H1 (cell line): ENCODE results near the gene ADD1. TPM values are rescaled to one million over a fixed set of nuclear protein-coding genes. Genes with fewer than 3 reads are reported as not detected.

Source experiments
- BACH1 ChIP-seq: IDR thresholded peaks from 2 replicates; pipeline ENCODE4 v1.6.1; 2012; ENCODE audit warnings: low read length, improper control_type of control experiment
- CBX5 ChIP-seq: fragments of 300-800, 300-1000 bp; sonication (generic); IDR thresholded peaks from 2 replicates; pipeline ENCODE4 v1.7.1; 2016; ENCODE audit warnings: antibody characterized with exemption, low read length, low read depth
- CBX8 ChIP-seq: fragments of 300-800, 300-1000 bp; sonication (generic); IDR thresholded peaks from 2 replicates; pipeline ENCODE4 v1.7.1; 2016; ENCODE audit warnings: low read depth, low read length, borderline replicate concordance
- CEBPB ChIP-seq: IDR thresholded peaks from 2 replicates; pipeline ENCODE4 v1.6.1; 2012; ENCODE audit warnings: low read depth, low read length
- CHD2 ChIP-seq: IDR thresholded peaks from 2 replicates; pipeline ENCODE4 v1.6.1; 2012; ENCODE audit warnings: low read length, improper control_type of control experiment
- EZH2 ChIP-seq: fragments of 200-600 bp; sonication (generic); IDR thresholded peaks from 2 replicates; pipeline ENCODE4 v1.7.1; 2012; ENCODE audit warnings: low read depth, mild to moderate bottlenecking, moderate library complexity, low read length, inconsistent platforms; ENCODE audit not compliant: severe bottlenecking
- FOSL1 ChIP-seq: IDR thresholded peaks from 2 replicates; pipeline ENCODE4 v1.6.1; 2011; ENCODE audit warnings: mild to moderate bottlenecking, low read depth, low read length, moderate library complexity; ENCODE audit not compliant: insufficient read depth
- HDAC2 ChIP-seq, 2 experiments: fragments of 300-600 bp in 1 of 2; sonication (generic) in 1 of 2; IDR thresholded peaks; 2 replicates each; pipeline ENCODE4 v1.6.1; 2011 to 2012; ENCODE audit warnings: low read depth in 2 of 2, low read length in 2 of 2, mild to moderate bottlenecking in 2 of 2, moderate library complexity in 2 of 2, borderline replicate concordance in 1 of 2, inconsistent platforms in 1 of 2
- HDAC6 ChIP-seq: IDR thresholded peaks from one replicate; pipeline ENCODE4 v1.7.1; 2012; ENCODE audit warnings: low read depth, mild to moderate bottlenecking, inconsistent platforms, low read length, moderate library complexity
- JUN ChIP-seq: IDR thresholded peaks from 2 replicates; pipeline ENCODE4 v1.6.1; 2011; ENCODE audit warnings: low read depth, mild to moderate bottlenecking, improper control_type of control experiment, low read length
- JUND ChIP-seq: IDR thresholded peaks from 2 replicates; pipeline ENCODE4 v1.6.1; 2011; ENCODE audit warnings: mild to moderate bottlenecking, improper control_type of control experiment, low read length
- KDM4A ChIP-seq: IDR thresholded peaks from one replicate; pipeline ENCODE4 v1.7.1; 2012; ENCODE audit warnings: low read depth, mild to moderate bottlenecking, moderate library complexity, low read length, inconsistent platforms; ENCODE audit not compliant: severe bottlenecking
- MAFK ChIP-seq: IDR thresholded peaks from 2 replicates; pipeline ENCODE4 v1.6.1; 2012; ENCODE audit warnings: low read depth, mild to moderate bottlenecking, improper control_type of control experiment, low read length
- POLR2AphosphoS5 ChIP-seq: IDR thresholded peaks from 2 replicates; pipeline ENCODE4 v1.6.1; 2011; ENCODE audit warnings: low read depth, low read length
- POU5F1 ChIP-seq: IDR thresholded peaks from 2 replicates; pipeline ENCODE4 v1.6.1; 2011; ENCODE audit warnings: low read depth, mild to moderate bottlenecking, low read length, moderate library complexity
- RAD21 ChIP-seq, 2 experiments: IDR thresholded peaks in 1 of 2; conservative IDR thresholded peaks in 1 of 2; 2 replicates each; pipeline ENCODE4 v1.6.1; 2011; ENCODE audit warnings: low read depth in 2 of 2, low read length in 2 of 2, improper control_type of control experiment in 1 of 2, inconsistent platforms in 1 of 2, mild to moderate bottlenecking in 1 of 2, moderate library complexity in 1 of 2
- RBBP5 ChIP-seq: IDR thresholded peaks from 2 replicates; pipeline ENCODE4 v1.7.1; 2012; ENCODE audit warnings: low read depth, mild to moderate bottlenecking, inconsistent platforms, low read length, moderate library complexity, borderline replicate concordance
- RXRA ChIP-seq: IDR thresholded peaks from 2 replicates; pipeline ENCODE4 v1.6.1; 2011; ENCODE audit warnings: low read depth, mild to moderate bottlenecking, low read length, moderate library complexity; ENCODE audit not compliant: insufficient read depth
- SIRT6 ChIP-seq: IDR thresholded peaks from one replicate; pipeline ENCODE4 v1.7.1; 2012; ENCODE audit warnings: low read length, inconsistent platforms
- SIX5 ChIP-seq: IDR thresholded peaks from 2 replicates; pipeline ENCODE4 v1.6.1; 2011; ENCODE audit warnings: mild to moderate bottlenecking, low read depth, low read length
- SP1 ChIP-seq: IDR thresholded peaks from 2 replicates; pipeline ENCODE4 v1.6.1; 2011; ENCODE audit warnings: low read depth, low read length
- TBP ChIP-seq: IDR thresholded peaks from 2 replicates; pipeline ENCODE4 v1.6.1; 2011; ENCODE audit warnings: low read depth, low read length, improper control_type of control experiment
- TCF12 ChIP-seq: IDR thresholded peaks from 2 replicates; pipeline ENCODE4 v1.6.1; 2011; ENCODE audit warnings: low read depth, mild to moderate bottlenecking, low read length
- polyA plus RNA-seq, 7 experiments: library from polyadenylated mRNA; depleted of rRNA in 3 of 7; stranded (reverse) in 5 of 7; unstranded in 2 of 7; fragments of >200 nt in 5 of 7; fragments of 200-250 nt in 2 of 7; gene quantifications; 1 replicate in 5 of 7; 2 replicates in 1 of 7; 4 replicates in 1 of 7; pipeline versions ENCODE4 v1.2.1 to v1.2.3, GENCODE V29; 2011 to 2013; ENCODE audit warnings: missing spikeins in 2 of 7, mixed read lengths in 2 of 7
- total RNA-seq: library from RNA; stranded (reverse); fragmentation: NEBNext Ultra II Directional; extraction: Animal tissue kit (Norgen Biotek cat#: 25700); gene quantifications from 2 replicates; pipeline ENCODE4 v1.2.1, GENCODE V29; 2021
- TF ChIP-seq, protein P1 (sequence below): IDR thresholded peaks from 2 replicates; pipeline ENCODE4 v1.6.1; 2011; ENCODE audit warnings: low read length, improper control_type of control experiment

The ADD1 gene
- total and polyA plus RNA-seq, 2 of the 8 experiments (the other 6 are each of a cell fraction or from before 2014, with no cell fraction given): 113 to 143 TPM

GRCh38 chr4:2843263-2843940 is at the start of gene ADD1 (continued):
- TF ChIP-seq EZH2: no peak
- TF ChIP-seq POU5F1: no peak
- TF ChIP-seq TCF12: no peak
- no peak for TF ChIP-seq CBX8
- no peak for TF ChIP-seq HDAC6
- TF ChIP-seq POLR2AphosphoS5: no peak
- no peak for TF ChIP-seq RAD21 (IDR thresholded peaks at IDR 0.05 in 1 of 2, conservative IDR thresholded peaks at IDR 0.05 in 1 of 2; ENCODE audit: low read depth in 2 of 2, low read length in 2 of 2)
- no peak for TF ChIP-seq TBP
- TF ChIP-seq, protein P1, sequence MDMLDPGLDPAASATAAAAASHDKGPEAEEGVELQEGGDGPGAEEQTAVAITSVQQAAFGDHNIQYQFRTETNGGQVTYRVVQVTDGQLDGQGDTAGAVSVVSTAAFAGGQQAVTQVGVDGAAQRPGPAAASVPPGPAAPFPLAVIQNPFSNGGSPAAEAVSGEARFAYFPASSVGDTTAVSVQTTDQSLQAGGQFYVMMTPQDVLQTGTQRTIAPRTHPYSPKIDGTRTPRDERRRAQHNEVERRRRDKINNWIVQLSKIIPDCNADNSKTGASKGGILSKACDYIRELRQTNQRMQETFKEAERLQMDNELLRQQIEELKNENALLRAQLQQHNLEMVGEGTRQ: no peak
- no peak for TF ChIP-seq JUN
- no peak for TF ChIP-seq MAFK
- no peak for TF ChIP-seq KDM4A
- no peak for TF ChIP-seq SIRT6
- no peak for TF ChIP-seq RXRA
- TF ChIP-seq CEBPB: no peak
- peak; percentile 88 for TF ChIP-seq CHD2
- no peak for TF ChIP-seq JUND
- TF ChIP-seq SIX5: no peak
- TF ChIP-seq HDAC2 (IDR thresholded peaks at IDR 0.05; ENCODE audit: borderline replicate concordance in 1 of 2, low read depth in 2 of 2, low read length in 2 of 2): 0 out of 4 replicates have a peak, but pooled peaks of 1 of the 2 experiments have one; percentile 40
- no peak for TF ChIP-seq BACH1
- TF ChIP-seq SP1: peak; percentile 96
- no peak for TF ChIP-seq CBX5
- 0 out of 2 replicates have a peak, but pooled peaks have one; percentile 30 for TF ChIP-seq RBBP5
- no peak for TF ChIP-seq FOSL1
